ENCODE data around the gene ISY1.
"Not testable (repeated sequence)": the region's sequence is repeated elsewhere in the genome, so short reads cannot be mapped to it uniquely, and the experiment has no call there.

ISY1 gene

DNA sequence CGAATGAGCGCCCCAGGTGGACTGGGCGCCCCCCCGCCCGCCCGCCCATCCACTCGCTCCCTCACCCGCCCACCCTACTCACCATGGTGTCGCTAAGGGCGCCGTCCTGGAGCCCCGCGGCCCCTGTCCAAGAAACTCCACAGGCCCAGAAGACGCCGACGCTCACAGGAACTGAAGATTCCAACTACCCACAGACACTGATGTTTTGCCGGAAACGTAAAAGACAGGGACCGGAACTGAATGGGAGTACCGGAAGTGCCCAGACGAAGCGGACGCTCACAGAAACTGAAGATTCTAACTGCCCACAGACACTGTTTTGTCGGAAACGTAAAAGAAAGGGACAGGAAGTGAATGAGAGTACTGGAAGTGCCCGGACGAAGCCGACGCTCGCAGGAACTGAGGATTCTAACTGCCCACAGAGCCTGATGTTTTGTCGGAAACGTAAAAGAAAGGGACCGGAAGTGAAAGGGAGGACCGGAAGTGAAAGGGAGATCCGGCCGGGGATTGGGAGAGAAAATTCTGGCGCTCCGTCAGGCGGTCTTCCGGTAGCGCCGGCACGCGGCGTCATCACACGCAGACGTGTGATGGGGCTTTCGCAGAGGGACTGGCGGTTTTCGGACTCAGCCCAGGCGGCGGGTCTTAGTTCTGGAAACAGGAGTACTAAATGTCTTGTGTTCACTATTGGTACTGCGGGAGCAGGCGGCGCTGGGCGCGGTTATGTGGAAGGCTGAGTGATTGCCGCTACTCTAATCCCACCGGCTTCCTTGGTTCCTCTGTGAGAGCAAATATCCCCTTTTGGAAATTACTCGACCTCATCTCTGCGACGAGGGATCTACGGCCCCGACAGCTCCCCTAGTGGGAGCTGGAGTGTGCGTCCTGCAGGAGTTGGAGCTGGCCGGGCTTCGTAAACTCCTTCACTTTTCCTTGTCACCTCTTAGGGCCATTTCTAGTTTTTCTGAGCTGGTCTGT, at the start of gene ISY1:
ISY1 (minus strand) TSS at position 173 of the 969 bp plus-strand sequence; CDS start at position 85, 88 bp downstream.
- peak; percentile 95 for DNase-seq

DNA sequence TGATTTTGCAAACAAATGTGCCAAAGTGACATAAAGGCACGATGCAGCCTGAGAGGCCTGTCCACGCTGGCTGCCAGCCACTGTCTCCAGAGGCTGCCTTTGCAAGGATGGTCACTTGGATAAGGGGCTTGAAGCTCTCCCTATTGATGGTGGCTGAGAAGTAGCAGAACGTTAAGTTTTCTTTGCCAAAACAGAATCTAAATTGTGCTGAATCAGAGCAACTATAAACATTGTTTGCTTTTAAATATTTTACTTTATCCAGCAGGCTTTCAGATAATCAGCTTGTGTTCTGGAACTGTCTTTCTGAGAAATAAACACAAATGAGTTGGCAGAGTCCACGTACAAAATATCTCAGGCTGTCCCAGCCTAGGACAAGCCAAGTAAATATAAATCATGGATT, 46.6 kb upstream of the ISY1 start:
- DNase-seq: no peak

- DNase-seq: no peak
Observed at GRCh38 chr3:129205109-129205832, 44.4 kb upstream of the ISY1 start.

GRCh38 chr3:129204473-129204872, 43.6 kb upstream of the ISY1 start:
- DNase-seq: no peak

DNA sequence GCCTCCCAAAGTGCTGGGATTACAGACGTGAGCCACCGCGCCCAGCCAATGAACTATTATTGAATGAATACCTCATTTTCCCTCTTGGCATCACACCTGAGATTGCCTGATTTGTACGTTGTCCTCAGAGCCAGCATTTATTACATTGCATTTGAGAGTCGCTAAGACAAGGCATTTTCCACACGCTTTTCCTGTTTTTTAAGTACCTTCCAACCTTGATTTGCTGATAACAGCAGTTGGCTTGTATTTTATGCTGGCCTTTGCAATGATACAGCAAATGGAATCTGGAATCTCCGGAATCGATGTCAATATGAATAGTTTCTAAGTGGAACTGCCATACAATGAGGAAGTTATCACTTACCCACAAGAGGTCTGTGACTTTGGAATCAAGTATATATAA, 38.5 kb upstream of the ISY1 start:
- no peak for DNase-seq

DNA sequence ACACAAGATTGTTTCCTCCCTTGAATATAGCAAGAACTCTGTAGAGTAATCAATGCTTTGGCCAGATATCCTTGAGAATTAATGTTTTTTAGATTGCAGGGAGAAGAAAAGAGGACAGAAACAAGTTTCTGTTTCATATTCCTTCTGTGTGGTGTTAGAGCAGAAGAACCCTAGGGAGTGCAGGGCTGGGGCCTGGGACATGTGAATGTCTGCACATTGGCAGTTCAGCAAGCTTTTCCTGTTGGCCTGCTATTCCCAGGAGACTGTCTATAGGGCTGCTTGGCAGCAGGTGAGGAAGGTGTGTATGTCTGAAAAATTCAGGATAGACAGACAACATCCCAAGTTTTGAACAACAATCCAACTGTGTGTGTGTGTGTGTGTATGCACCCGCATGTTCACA, 36.5 kb upstream of the ISY1 start:
- no peak for DNase-seq

DNA sequence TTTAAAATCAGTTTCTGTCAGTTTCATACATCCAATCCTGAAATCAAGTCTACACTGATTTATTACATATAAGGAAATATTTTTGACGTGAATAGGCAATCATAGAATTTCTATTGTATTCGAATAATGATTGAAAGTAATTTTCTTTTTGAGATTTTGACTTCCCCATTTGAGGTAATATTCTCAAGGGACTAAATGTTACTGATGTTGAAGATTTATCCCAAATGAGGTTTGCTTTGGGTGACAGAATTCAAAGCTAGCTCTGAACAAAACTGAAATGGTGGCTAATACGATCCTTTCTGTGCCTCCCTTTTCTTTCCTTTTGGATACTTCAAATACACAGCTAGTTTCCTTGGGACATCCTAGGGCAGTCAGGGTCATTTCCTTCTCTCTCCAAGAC, 35.7 kb upstream of the ISY1 start:
- DNase-seq: no peak

DNA sequence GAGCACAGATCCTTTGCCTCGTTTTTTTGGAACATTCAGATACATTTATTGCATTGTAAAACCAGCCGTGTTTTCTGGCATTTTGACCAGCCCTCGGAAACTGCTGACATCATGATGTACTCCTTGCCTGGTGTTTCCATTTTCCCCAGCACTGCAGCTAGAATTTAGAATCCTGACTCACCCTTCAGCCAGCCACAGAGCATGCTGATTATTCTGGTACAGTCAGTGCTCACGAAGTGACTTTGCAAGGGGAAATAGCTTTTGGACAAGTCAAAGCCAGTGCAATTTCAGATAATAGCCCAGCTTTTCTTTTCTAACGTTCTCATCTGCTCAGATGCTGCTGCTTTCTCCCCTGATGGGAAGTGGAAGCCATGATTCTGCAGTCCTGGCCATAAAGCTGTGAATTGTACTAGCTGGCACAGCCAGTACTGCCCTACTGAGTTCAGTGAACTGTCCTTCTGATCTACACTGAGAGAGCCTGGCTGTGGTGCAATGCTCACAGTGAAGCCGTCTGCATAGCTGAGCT, 34.9 kb upstream of the ISY1 start:
- peak; percentile 43 for DNase-seq

DNA sequence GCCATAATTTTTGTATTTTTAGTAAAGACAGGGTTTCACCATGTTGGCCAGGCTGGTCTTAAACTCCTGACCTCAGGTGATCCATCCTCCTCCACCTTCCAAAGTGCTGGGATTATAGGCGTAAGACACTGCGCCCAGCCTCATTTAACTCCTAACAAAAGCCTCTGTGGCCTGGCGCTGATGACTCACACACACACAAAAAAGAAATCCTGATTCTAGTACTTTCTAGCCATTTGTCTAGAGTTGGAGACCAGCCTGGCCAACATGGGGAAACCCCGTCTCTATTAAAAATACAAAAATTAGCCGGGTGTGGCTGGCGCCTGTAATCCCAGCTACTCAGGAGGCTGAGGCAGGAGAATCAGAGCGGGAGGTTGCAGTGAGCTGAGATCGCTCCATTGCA, 28.9 kb upstream of the ISY1 start:
- not testable (repeated sequence) for DNase-seq

DNA sequence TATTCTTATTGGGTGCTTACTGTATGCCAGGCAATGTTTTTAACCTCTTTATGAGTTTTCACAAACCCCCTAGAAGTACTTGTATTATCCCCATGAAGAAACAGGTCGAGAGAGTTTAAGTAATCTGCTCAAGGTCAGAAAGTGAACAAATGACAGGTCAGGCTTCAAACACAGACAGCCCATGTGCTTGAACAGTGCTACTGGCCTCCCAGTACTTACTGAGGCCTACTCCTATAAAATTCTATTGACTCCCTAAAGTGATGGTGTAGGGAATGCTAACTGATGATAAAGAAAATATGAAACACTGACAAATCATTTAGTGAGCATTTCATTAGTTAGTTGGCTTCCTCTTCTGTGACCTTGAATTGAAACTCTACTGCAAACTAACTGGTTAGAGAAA, 27.0 kb upstream of the ISY1 start:
- no peak for DNase-seq

DNA sequence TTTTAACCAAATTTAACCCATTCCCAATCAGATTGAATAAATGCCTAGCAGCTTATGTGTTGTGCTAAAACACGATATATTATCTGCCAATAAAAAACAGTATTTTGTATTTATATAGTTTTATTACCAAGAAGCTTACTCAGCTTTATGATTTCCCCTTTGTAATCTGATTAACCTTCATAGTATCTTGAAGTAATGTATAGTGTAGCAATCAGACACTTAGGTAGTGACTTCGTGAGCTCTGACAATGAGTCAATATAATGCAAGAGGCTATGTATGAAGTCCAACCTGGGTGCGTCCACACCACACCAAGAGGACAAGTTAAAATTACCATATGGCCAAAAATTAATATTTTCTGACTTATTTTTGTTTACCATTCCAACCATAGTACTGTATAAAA, 24.9 kb upstream of the ISY1 start:
- DNase-seq: no peak

GRCh38 chr3:129184784-129185542, 24.1 kb upstream of the ISY1 start:
- not testable (repeated sequence) for DNase-seq

DNA sequence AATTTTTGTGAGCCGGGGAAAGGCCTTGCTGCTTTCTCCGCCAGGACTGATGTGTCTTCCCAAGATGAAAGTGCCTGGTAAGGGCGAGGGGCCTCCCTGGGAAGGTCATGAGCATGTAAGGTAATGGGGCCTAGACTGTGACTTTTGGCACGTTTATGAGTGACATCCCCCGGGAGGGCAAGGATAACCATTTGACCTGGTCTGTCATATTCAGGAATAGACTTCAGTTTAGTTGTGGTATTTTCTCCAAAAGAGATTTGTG, 23.5 kb upstream of the ISY1 start:
- peak; percentile 48 for DNase-seq

GRCh38 chr3:129183569-129184395, 22.9 kb upstream of the ISY1 start, which contains the start of gene CNBP:
Gene CNBP (minus strand): TSS chr3:129183896. CDS start chr3:129171757, 12,139 bp downstream.
- peak; percentile 96 for DNase-seq

- DNase-seq: peak; percentile 49
Observed at GRCh38 chr3:129182390-129183185, 21.7 kb upstream of the ISY1 start.

- DNase-seq: no peak
Observed at GRCh38 chr3:129181819-129182218, 21.0 kb upstream of the ISY1 start.

GRCh38 chr3:129180461-129180860, 19.6 kb upstream of the ISY1 start:
- DNase-seq: no peak

GRCh38 chr3:129176051-129176450, 15.2 kb upstream of the ISY1 start:
- DNase-seq: no peak

GRCh38 chr3:129173725-129174124, 12.9 kb upstream of the ISY1 start:
- DNase-seq: no peak

DNA sequence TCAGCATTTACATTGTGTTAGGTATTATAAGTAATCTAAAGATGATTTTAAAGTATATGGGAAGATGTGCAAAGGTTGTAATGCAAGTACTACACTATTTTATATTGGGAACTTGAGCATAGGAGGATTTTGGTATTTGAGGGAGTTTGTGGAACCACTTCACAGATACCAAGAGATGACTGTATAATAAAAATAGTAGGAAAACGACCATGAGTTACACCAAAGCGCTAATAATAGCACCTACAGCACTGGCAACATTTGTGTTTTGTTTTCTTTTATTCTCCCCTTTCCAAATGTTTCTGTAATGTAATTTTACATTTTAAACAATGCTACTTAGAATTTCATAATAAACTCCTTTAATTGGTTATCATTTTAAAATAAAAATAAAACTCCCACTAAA, 12.3 kb upstream of the ISY1 start:
- DNase-seq: no peak

GRCh38 chr3:129166579-129167332, 5.9 kb upstream of the ISY1 start:
- DNase-seq: no peak

All from activated CD4-positive, alpha-beta T cell treated with anti-CD3 and anti-CD28 coated beads, Interleukin-2, Interleukin-6, amounts not matched to agents 100 ng/mL and 50 ng/mL, durations not matched to agents 16 hours and 8 hours (primary cell).